ENCODE results near the gene ANP32A.

The ANP32A gene

DNA sequence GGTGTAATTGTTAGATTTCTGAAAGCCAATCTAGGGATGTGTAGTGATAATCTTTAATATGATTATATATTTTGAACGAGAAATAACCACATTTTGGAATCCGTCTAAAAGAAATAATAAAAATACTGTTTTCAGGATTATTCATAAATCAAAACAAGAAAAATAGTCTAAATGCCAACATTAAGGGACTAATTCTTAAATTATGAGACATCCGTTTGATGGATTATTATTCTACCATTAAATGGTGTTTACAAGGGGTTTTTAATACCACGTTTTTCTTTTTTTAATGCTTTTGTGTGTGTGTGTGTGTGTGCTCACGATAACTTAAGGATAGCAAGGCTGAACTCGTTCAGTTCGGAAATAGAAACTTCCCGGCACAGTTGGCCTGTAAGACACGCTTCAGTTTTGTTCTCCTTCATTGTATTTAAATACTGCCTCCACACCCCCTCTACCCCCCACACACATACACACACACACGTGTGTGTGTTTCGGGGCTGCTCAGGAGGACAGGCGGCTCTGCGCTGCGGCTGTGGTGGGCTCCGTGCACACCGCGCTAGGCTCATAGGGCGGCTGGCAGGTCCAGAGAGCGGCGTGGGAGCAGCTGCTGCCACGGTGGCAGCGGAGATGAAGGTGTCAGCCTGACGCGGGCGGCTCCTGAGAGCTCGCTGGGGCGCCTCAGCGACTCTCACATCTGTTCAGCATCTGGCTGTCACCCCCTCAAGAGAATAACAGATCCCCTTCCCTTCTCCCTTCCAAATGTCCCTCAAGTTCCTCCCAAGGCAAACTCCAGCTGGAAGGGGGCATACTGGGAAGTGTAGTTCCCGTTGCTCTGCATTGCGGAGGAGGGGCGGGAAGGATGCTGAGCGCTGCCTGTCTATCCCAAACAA, 23.0 kb upstream of the ANP32A start:
- Histone ChIP-seq H3K9ac (ENCODE audit: low read length) (no peak overlapping the region), H3K9me3 (ENCODE audit: control insufficient read depth, low read length) (peaks cover 5% of the 10 kb centered on the region), H3K4me1 (ENCODE audit: control insufficient read depth, insufficient read depth, low read length) (no peaks in the 10 kb centered on the region), H3K36me3 (ENCODE audit: control insufficient read depth, insufficient read depth, low read length, severe bottlenecking) (no peaks in the 10 kb centered on the region), H3K27me3 (replicated peaks; ENCODE audit: control insufficient read depth, insufficient read depth, low read length) (peaks cover 59% of the 10 kb centered on the region), H3K4me3 (ENCODE audit: low read length) (peak overlapping the region; percentile 75)
- DNase-seq (ENCODE audit: low read depth), result peak; percentile 30

DNA sequence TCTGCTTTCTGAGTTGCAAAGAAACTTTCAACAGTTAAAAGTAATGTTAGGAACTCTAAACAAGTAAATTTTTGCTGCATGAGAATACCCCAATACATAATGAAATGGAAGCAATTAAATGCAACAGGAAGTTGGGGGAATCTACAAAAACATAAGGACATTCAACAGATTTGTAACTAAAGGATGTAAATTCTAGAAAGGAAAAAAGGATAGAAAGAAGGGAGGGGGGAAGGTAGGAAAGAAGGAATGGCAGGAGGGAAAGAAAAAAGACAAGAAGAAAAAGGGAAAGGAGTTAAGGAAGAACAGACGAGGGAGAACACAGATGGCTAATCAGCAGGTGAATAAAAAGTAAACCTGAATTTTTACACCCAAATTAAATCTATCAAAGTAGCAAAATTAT, 22.3 kb upstream of the ANP32A start:
- Histone ChIP-seq H3K9ac (ENCODE audit: low read length) (no peak overlapping the region), H3K4me1 (ENCODE audit: control insufficient read depth, insufficient read depth, low read length) (no peaks in the 10 kb centered on the region), H3K27me3 (replicated peaks; ENCODE audit: control insufficient read depth, insufficient read depth, low read length) (peaks cover 59% of the 10 kb centered on the region), H3K36me3 (ENCODE audit: control insufficient read depth, insufficient read depth, low read length, severe bottlenecking) (no peaks in the 10 kb centered on the region), H3K4me3 (ENCODE audit: low read length) (no peak overlapping the region), H3K9me3 (ENCODE audit: control insufficient read depth, low read length) (peaks cover 7% of the 10 kb centered on the region)
- DNase-seq (ENCODE audit: low read depth), result no peak

DNA sequence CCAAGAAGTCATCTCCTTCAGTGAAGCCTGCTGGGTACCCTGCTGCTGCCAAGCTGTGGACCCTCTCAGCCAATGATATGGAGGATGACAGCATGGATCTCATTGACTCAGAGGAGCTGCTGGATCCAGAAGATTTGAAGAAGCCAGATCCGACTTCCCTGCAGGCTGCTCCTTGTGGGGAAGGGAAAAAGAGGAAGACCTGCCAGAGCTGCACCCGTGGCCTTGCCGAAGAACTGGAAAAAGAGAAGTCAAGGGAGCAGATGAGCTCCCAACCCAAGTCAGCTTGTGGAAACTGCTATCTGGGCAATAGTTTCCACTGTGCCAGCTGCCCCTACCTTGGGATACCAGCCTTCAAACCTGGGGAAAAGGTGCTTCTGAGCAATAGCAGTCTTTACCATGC, 13.7 kb upstream of the ANP32A start:
- Histone ChIP-seq H3K36me3 (ENCODE audit: control insufficient read depth, insufficient read depth, low read length, severe bottlenecking) (no peaks in the 10 kb centered on the region), H3K9me3 (ENCODE audit: control insufficient read depth, low read length) (peaks cover 26% of the 10 kb centered on the region), H3K9ac (ENCODE audit: low read length) (no peak overlapping the region), H3K4me3 (ENCODE audit: low read length) (no peak overlapping the region), H3K27me3 (replicated peaks; ENCODE audit: control insufficient read depth, insufficient read depth, low read length) (peaks cover 17% of the 10 kb centered on the region), H3K4me1 (ENCODE audit: control insufficient read depth, insufficient read depth, low read length) (no peaks in the 10 kb centered on the region)
- no peak for DNase-seq (ENCODE audit: low read depth)

- H3K9ac ChIP-seq (ENCODE audit: low read length), result no peak overlapping the region
- H3K4me3 ChIP-seq (ENCODE audit: low read length), result no peak overlapping the region
- H3K27me3 ChIP-seq (replicated peaks; ENCODE audit: control insufficient read depth, insufficient read depth, low read length), result peaks cover 14% of the 10 kb centered on the region
- H3K9me3 ChIP-seq (ENCODE audit: control insufficient read depth, low read length), result peaks cover 26% of the 10 kb centered on the region
- no peaks in the 10 kb centered on the region for H3K4me1 ChIP-seq (ENCODE audit: control insufficient read depth, insufficient read depth, low read length)
- DNase-seq (ENCODE audit: low read depth), result no peak
- no peaks in the 10 kb centered on the region for H3K36me3 ChIP-seq (ENCODE audit: control insufficient read depth, insufficient read depth, low read length, severe bottlenecking)
Observed at GRCh38 chr15:68833700-68834331, 13.1 kb upstream of the ANP32A start.

DNA sequence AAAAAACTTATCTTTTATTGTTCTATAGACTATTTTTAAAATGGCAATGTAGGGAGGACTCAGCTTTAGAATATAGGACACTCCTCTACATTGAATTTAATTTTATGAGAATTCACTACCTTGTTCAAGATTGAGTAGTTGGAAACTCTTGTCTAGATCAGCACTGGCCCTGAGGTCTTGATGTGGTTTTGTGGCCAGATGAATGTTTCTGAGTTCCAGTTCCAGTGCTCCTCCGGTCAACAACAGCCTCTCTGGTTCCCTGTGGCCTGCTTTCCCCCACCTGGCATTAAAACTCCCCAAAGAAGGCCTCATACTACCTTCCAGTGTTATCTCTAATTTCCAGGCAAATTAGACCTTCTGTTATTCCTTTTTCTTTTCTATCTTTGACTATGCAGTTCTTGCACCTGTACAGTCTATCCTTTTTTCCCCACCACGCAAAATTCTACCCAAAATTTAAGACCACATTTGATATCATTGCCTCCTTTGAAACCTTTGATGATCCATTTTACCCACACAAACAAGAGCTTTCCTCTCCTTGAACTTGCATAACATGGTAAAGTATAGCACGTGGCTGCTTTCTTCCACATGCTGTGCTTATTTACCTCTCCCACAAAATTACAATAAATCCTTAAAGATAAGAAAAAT, 9.6 kb upstream of the ANP32A start:
- H3K9me3 ChIP-seq (ENCODE audit: control insufficient read depth, low read length), result peaks cover 8% of the 10 kb centered on the region
- no peak for DNase-seq (ENCODE audit: low read depth)
- no peak overlapping the region for H3K9ac ChIP-seq (ENCODE audit: low read length)
- no peaks in the 10 kb centered on the region for H3K4me1 ChIP-seq (ENCODE audit: control insufficient read depth, insufficient read depth, low read length)
- peaks cover 14% of the 10 kb centered on the region for H3K27me3 ChIP-seq (replicated peaks; ENCODE audit: control insufficient read depth, insufficient read depth, low read length)
- H3K36me3 ChIP-seq (ENCODE audit: control insufficient read depth, insufficient read depth, low read length, severe bottlenecking), result no peaks in the 10 kb centered on the region
- no peak overlapping the region for H3K4me3 ChIP-seq (ENCODE audit: low read length)

- Histone ChIP-seq H3K4me3 (ENCODE audit: low read length) (no peak overlapping the region), H3K9me3 (ENCODE audit: control insufficient read depth, low read length) (no peaks in the 10 kb centered on the region), H3K4me1 (ENCODE audit: control insufficient read depth, insufficient read depth, low read length) (no peaks in the 10 kb centered on the region), H3K27me3 (replicated peaks; ENCODE audit: control insufficient read depth, insufficient read depth, low read length) (peaks cover 6% of the 10 kb centered on the region), H3K9ac (ENCODE audit: low read length) (no peak overlapping the region), H3K36me3 (ENCODE audit: control insufficient read depth, insufficient read depth, low read length, severe bottlenecking) (no peaks in the 10 kb centered on the region)
- DNase-seq (ENCODE audit: low read depth), result no peak
Observed at GRCh38 chr15:68829068-68829467, 8.4 kb upstream of the ANP32A start.

DNA sequence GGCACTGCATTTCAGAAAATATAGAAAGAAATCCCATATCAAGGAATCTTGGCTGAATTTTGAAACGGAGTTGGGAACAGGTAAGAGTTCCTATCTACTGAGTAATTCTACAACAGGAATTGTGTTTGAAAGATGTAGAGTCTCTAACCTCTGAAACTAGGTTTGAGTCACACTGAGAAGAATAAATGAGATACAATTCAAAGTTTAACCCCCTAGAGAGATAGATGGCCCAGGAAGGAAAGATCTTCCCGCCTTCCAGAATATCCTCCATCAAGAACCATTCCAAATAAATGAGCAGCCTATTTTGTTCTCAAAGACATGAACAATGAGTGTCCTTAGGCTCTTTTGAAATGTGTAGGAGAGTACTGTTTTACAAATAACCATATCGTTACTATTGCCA, 2.9 kb upstream of the ANP32A start:
- Histone ChIP-seq H3K27me3 (replicated peaks; ENCODE audit: control insufficient read depth, insufficient read depth, low read length) (no peaks in the 10 kb centered on the region), H3K9ac (ENCODE audit: low read length) (no peak overlapping the region), H3K9me3 (ENCODE audit: control insufficient read depth, low read length) (no peaks in the 10 kb centered on the region), H3K4me3 (ENCODE audit: low read length) (no peak overlapping the region), H3K36me3 (ENCODE audit: control insufficient read depth, insufficient read depth, low read length, severe bottlenecking) (no peaks in the 10 kb centered on the region), H3K4me1 (ENCODE audit: control insufficient read depth, insufficient read depth, low read length) (peaks cover 10% of the 10 kb centered on the region)
- DNase-seq (ENCODE audit: low read depth), result no peak

GRCh38 chr15:68822818-68823217, 2.1 kb upstream of the ANP32A start:
- H3K9me3 ChIP-seq (ENCODE audit: control insufficient read depth, low read length), result no peaks in the 10 kb centered on the region

GRCh38 chr15:68821841-68822381, 1.2 kb upstream of the ANP32A start:
- Histone ChIP-seq H3K4me1 (ENCODE audit: control insufficient read depth, insufficient read depth, low read length) (peaks cover 10% of the 10 kb centered on the region), H3K9ac (ENCODE audit: low read length) (peak overlapping the region; percentile 82), H3K9me3 (ENCODE audit: control insufficient read depth, low read length) (no peaks in the 10 kb centered on the region), H3K27me3 (replicated peaks; ENCODE audit: control insufficient read depth, insufficient read depth, low read length) (no peaks in the 10 kb centered on the region), H3K36me3 (ENCODE audit: control insufficient read depth, insufficient read depth, low read length, severe bottlenecking) (no peaks in the 10 kb centered on the region), H3K4me3 (ENCODE audit: low read length) (peak overlapping the region; percentile 94)
- peak; percentile 58 for DNase-seq (ENCODE audit: low read depth)

More at GRCh38 chr15:68822818-68823217, 2.1 kb upstream of the ANP32A start:
- no peak for DNase-seq (ENCODE audit: low read depth)
- Histone ChIP-seq H3K36me3 (ENCODE audit: control insufficient read depth, insufficient read depth, low read length, severe bottlenecking) (no peaks in the 10 kb centered on the region), H3K4me3 (ENCODE audit: low read length) (no peak overlapping the region), H3K27me3 (replicated peaks; ENCODE audit: control insufficient read depth, insufficient read depth, low read length) (no peaks in the 10 kb centered on the region), H3K9ac (ENCODE audit: low read length) (no peak overlapping the region), H3K4me1 (ENCODE audit: control insufficient read depth, insufficient read depth, low read length) (peaks cover 10% of the 10 kb centered on the region)

DNA sequence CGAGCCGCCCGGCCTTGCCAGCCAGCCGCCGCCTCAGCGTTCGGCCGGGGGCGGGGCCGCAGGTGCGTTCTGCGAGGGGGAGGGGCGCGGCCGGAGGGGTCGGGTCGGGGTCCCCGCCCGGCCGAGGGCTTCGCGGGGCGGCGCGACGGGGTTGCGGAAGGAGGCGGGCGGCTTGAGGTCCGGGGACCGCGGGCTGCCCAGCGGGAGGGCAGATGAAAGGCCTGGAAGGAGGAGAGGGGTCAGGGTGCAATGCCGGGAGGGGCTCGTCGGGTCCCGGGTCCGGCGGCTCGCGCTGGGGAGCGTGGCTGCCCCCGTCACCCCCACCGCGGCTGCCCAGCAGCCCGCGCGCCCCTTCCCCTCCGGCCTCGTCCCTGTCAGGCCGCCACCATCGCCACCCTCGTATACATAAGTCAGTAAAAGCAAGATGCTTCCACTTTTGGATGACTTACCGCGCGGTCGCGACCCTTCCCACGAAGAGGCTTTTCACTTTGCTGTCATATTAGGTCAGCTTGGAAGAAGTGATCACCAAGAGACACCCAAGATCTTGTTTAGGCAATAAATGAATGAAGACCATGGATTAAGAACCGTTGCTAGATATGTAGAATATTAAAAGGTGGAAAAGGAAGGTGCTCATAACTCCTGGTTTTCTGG, 620 bp upstream of the ANP32A start:
- H3K9me3 ChIP-seq (ENCODE audit: control insufficient read depth, low read length), result no peaks in the 10 kb centered on the region
- H3K36me3 ChIP-seq (ENCODE audit: control insufficient read depth, insufficient read depth, low read length, severe bottlenecking), result no peaks in the 10 kb centered on the region
- peaks cover 14% of the 10 kb centered on the region for H3K4me1 ChIP-seq (ENCODE audit: control insufficient read depth, insufficient read depth, low read length)
- H3K27me3 ChIP-seq (replicated peaks; ENCODE audit: control insufficient read depth, insufficient read depth, low read length), result no peaks in the 10 kb centered on the region
- peak overlapping the region; percentile 82 for H3K9ac ChIP-seq (ENCODE audit: low read length)
- H3K4me3 ChIP-seq (ENCODE audit: low read length), result peak overlapping the region; percentile 94
- peak; percentile 47 for DNase-seq (ENCODE audit: low read depth)

All from adipocyte (in vitro differentiated cells).